Neuronal stem cell (in vitro differentiated cells): ENCODE data around the gene MT1H.
A peak's percentile ranks its signal among the peaks of the same experiment; 100 is the strongest.

ENCODE experiments used
- DNase-seq: peaks from one replicate; pipeline ENCODE4 v3.0.0-alpha.2; 2013; ENCODE audit warnings: low spot score
- H2AFZ ChIP-seq: one replicate; pipeline ENCODE4 v1.6.1; 2013; ENCODE audit warnings: mild to moderate bottlenecking, low read length, inconsistent platforms
- H2AK5ac ChIP-seq: 2 replicates; pipeline ENCODE4 v1.6.1; 2013; ENCODE audit warnings: low read depth, mild to moderate bottlenecking, inconsistent platforms, low read length, moderate library complexity, mixed read lengths
- H2BK120ac ChIP-seq: 2 replicates; pipeline ENCODE4 v1.6.1; 2013; ENCODE audit warnings: low read depth, mild to moderate bottlenecking, inconsistent platforms, low read length, moderate library complexity, mixed read lengths
- H2BK12ac ChIP-seq: one replicate; pipeline ENCODE4 v1.6.1; 2013; ENCODE audit warnings: low read length, inconsistent platforms
- H2BK15ac ChIP-seq: 2 replicates; pipeline ENCODE4 v1.6.1; 2013; ENCODE audit warnings: mild to moderate bottlenecking, low read length, inconsistent platforms, mixed read lengths
- H2BK5ac ChIP-seq: one replicate; pipeline ENCODE4 v1.6.1; 2013; ENCODE audit warnings: inconsistent platforms, mild to moderate bottlenecking, low read length, moderate library complexity
- H3K14ac ChIP-seq: one replicate; pipeline ENCODE4 v1.6.1; 2013; ENCODE audit warnings: low read length, inconsistent platforms
- H3K18ac ChIP-seq: 2 replicates; pipeline ENCODE4 v1.6.1; 2013; ENCODE audit warnings: low read length, inconsistent platforms
- H3K23ac ChIP-seq: 2 replicates; pipeline ENCODE4 v1.6.1; 2013; ENCODE audit warnings: low read depth, mild to moderate bottlenecking, mixed read lengths, low read length, inconsistent platforms; ENCODE audit not compliant: poor library complexity
- H3K27ac ChIP-seq: replicated peaks from 3 replicates; pipeline ENCODE4 v1.5.1; 2013; ENCODE audit warnings: low read length, inconsistent platforms
- H3K27me3 ChIP-seq, 3 experiments: 2 replicates each; pipeline ENCODE4 v1.6.1; 2013; ENCODE audit warnings: low read length in 3 of 3, mild to moderate bottlenecking in 2 of 3, inconsistent platforms in 1 of 3, low read depth in 1 of 3, mixed read lengths in 1 of 3, moderate library complexity in 1 of 3; ENCODE audit not compliant: control insufficient read depth in 3 of 3, insufficient read depth in 3 of 3
- H3K36me3 ChIP-seq, 2 donors: replicated peaks in 1 of 2; 2 replicates each; pipeline ENCODE4 v1.6.1; 2013; ENCODE audit warnings: low read length in 2 of 2; ENCODE audit not compliant: control insufficient read depth in 2 of 2, insufficient read depth in 2 of 2
- H3K4ac ChIP-seq: 2 replicates; pipeline ENCODE4 v1.6.1; 2013; ENCODE audit warnings: inconsistent platforms, mild to moderate bottlenecking, low read length, moderate library complexity
- H3K4me1 ChIP-seq, 2 donors: 1 replicate in 1 of 2; 2 replicates in 1 of 2; pipeline ENCODE4 v1.6.1; 2013; ENCODE audit warnings: low read length in 2 of 2, low read depth in 1 of 2; ENCODE audit not compliant: control insufficient read depth in 2 of 2, insufficient read depth in 1 of 2
- H3K4me2 ChIP-seq: one replicate; pipeline ENCODE4 v1.6.1; 2013; ENCODE audit warnings: mild to moderate bottlenecking, low read length, inconsistent platforms; ENCODE audit not compliant: insufficient read depth, poor library complexity, severe bottlenecking
- H3K4me3 ChIP-seq, 2 donors: 2 replicates each; pipeline ENCODE4 v1.5.1; 2013; ENCODE audit warnings: low read length in 2 of 2, mild to moderate bottlenecking in 2 of 2, inconsistent platforms in 1 of 2, moderate library complexity in 1 of 2
- H3K79me1 ChIP-seq: one replicate; pipeline ENCODE4 v1.6.1; 2013; ENCODE audit warnings: low read depth, mild to moderate bottlenecking, inconsistent platforms, low read length, moderate library complexity
- H3K9ac ChIP-seq: one replicate; pipeline ENCODE4 v1.6.1; 2013; ENCODE audit warnings: mild to moderate bottlenecking, low read depth, low read length, inconsistent platforms; ENCODE audit not compliant: poor library complexity
- H3K9me3 ChIP-seq, 2 donors: replicated peaks in 1 of 2; 2 replicates each; pipeline versions ENCODE3 to v1.6.1; 2013; ENCODE audit warnings: low read length in 2 of 2, mild to moderate bottlenecking in 2 of 2, inconsistent platforms in 1 of 2, low read depth in 1 of 2, mixed read lengths in 1 of 2, moderate library complexity in 1 of 2; ENCODE audit not compliant: control insufficient read depth in 2 of 2, insufficient read depth in 1 of 2
- H4K8ac ChIP-seq: one replicate; pipeline ENCODE4 v1.6.1; 2013; ENCODE audit warnings: low read depth, mild to moderate bottlenecking, inconsistent platforms, low read length, moderate library complexity
- H4K91ac ChIP-seq: one replicate; pipeline ENCODE4 v1.6.1; 2013; ENCODE audit warnings: low read length, low read depth, mild to moderate bottlenecking, inconsistent platforms; ENCODE audit not compliant: poor library complexity
- WGBS, 2 donors: extraction: QIAGEN DNeasy Blood & Tissue Kit; methylation state at CpG; one replicate each; pipeline ENCODE4 v1.1.7; 2013; ENCODE audit warnings: missing lambda C conversion rate in 2 of 2, mixed read lengths in 1 of 2; ENCODE audit not compliant: insufficient read length in 2 of 2, insufficient replicate concordance in 1 of 2; ENCODE audit errors: extremely low coverage in 2 of 2; 5-methylcytosine and 5-hydroxymethylcytosine counted together

The MT1H gene

GRCh38 chr16:56675685-56676210, 6.1 kb downstream of the MT1H start:
- Histone ChIP-seq H3K4me3 (no peak overlapping the region), H4K91ac (no peak overlapping the region), H4K8ac (no peak overlapping the region), H3K9me3 (peaks cover 0 to 2% of the 10 kb centered on the region in 2 donors), H3K4me1 (peaks cover 0 to 6% of the 10 kb centered on the region in 2 donors), H3K79me1 (no peaks in the 10 kb centered on the region), H3K27ac (no peak overlapping the region), H3K36me3 (no peaks in the 10 kb centered on the region), H2BK5ac (no peak overlapping the region), H2BK15ac (no peak overlapping the region), H3K9ac (no peak overlapping the region), H2AFZ (peak overlapping the region; percentile 22), H2BK12ac (no peak overlapping the region), H3K27me3 (peaks cover 12 to 93% (median 63%) of the 10 kb centered on the region in 3 experiments), H3K4me2 (peak overlapping the region; percentile 51), H2BK120ac (no peak overlapping the region), H3K23ac (peak overlapping the region; percentile 82), H3K4ac (no peak overlapping the region), H3K18ac (peak overlapping the region; percentile 35), H3K14ac (no peak overlapping the region), H2AK5ac (no peak overlapping the region)
- no peak for DNase-seq
- no CpG with 5 or more reads among the region's 32 CpGs for WGBS, 2 donors

- peaks cover 10 to 89% (median 52%) of the 10 kb centered on the region in 3 experiments for H3K27me3 ChIP-seq
- H3K14ac ChIP-seq = no peak overlapping the region
- no peak for DNase-seq
- no peak overlapping the region for H2AK5ac ChIP-seq
- H2BK12ac ChIP-seq = no peak overlapping the region
- H2BK120ac ChIP-seq = no peak overlapping the region
- H3K4ac ChIP-seq = no peak overlapping the region
- no peak overlapping the region for H2AFZ ChIP-seq
- no peak overlapping the region for H3K9ac ChIP-seq
- no peak overlapping the region for H2BK15ac ChIP-seq
- WGBS, 2 donors = no CpG with 5 or more reads among the region's 3 CpGs
- no peaks in the 10 kb centered on the region for H3K36me3 ChIP-seq
- no peak overlapping the region for H3K18ac ChIP-seq
- no peak overlapping the region for H3K27ac ChIP-seq
- no peak overlapping the region for H3K23ac ChIP-seq
- H3K4me2 ChIP-seq = no peak overlapping the region
- H3K9me3 ChIP-seq = peaks cover 0 to 2% of the 10 kb centered on the region in 2 donors
- H3K4me1 ChIP-seq = peaks cover 12 to 14% of the 10 kb centered on the region in 2 donors
- no peak overlapping the region for H4K91ac ChIP-seq
- no peak overlapping the region for H4K8ac ChIP-seq
- no peak overlapping the region for H3K4me3 ChIP-seq
- no peaks in the 10 kb centered on the region for H3K79me1 ChIP-seq
- H2BK5ac ChIP-seq = no peak overlapping the region
Observed at GRCh38 chr16:56677474-56677873, 7.9 kb downstream of the MT1H start.

GRCh38 chr16:56679078-56679730, 9.6 kb downstream of the MT1H start:
- H3K9ac ChIP-seq = no peak overlapping the region
- no peak overlapping the region for H3K4ac ChIP-seq
- no peak overlapping the region for H2BK12ac ChIP-seq
- no peak for DNase-seq
- no peak overlapping the region for H3K4me3 ChIP-seq
- H3K27ac ChIP-seq = no peak overlapping the region
- no peak overlapping the region for H3K18ac ChIP-seq
- H3K4me1 ChIP-seq = peaks cover 18% of the 10 kb centered on the region in 2 donors
- WGBS, 2 donors = no CpG with 5 or more reads among the region's 3 CpGs
- H4K8ac ChIP-seq = no peak overlapping the region
- no peaks in the 10 kb centered on the region for H3K36me3 ChIP-seq
- no peak overlapping the region for H3K4me2 ChIP-seq
- H2AFZ ChIP-seq = no peak overlapping the region
- no peak overlapping the region for H2BK5ac ChIP-seq
- no peak overlapping the region for H3K23ac ChIP-seq
- H3K27me3 ChIP-seq = peaks cover 8 to 86% (median 46%) of the 10 kb centered on the region in 3 experiments
- H2AK5ac ChIP-seq = no peak overlapping the region
- H3K14ac ChIP-seq = no peak overlapping the region
- no peaks in the 10 kb centered on the region for H3K79me1 ChIP-seq
- H3K9me3 ChIP-seq = peaks cover 0 to 2% of the 10 kb centered on the region in 2 donors
- no peak overlapping the region for H2BK15ac ChIP-seq
- no peak overlapping the region for H4K91ac ChIP-seq
- no peak overlapping the region for H2BK120ac ChIP-seq

DNA sequence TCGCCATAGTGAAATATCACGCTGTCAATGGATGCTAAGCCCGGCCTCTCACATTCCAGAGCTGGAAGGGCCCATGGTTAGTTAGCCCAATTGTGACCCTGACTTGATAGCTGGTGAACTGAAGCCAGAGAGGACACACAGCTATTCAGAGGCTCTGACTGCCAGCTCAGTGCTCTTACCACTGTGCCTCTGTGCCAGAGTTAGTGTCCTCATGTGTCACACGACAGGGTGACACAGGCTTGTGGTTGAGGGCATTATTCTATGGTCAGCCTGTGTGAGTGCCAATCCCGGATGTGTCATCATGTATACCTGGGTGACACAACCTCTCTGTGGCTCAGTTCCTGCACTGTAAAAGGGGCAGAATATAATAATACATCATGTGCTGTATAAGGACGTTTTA, 10.2 kb downstream of the MT1H start:
- Histone ChIP-seq H3K4me3 (no peak overlapping the region), H3K4me1 (peaks cover 18% of the 10 kb centered on the region in 2 donors), H3K27ac (no peak overlapping the region), H2BK15ac (no peak overlapping the region), H3K14ac (no peak overlapping the region), H2AK5ac (no peak overlapping the region), H3K4ac (no peak overlapping the region), H3K23ac (no peak overlapping the region), H3K18ac (no peak overlapping the region), H4K91ac (no peak overlapping the region), H2BK5ac (no peak overlapping the region), H3K36me3 (no peaks in the 10 kb centered on the region), H3K4me2 (no peak overlapping the region), H2AFZ (no peak overlapping the region), H3K79me1 (no peaks in the 10 kb centered on the region), H3K9ac (no peak overlapping the region), H2BK12ac (no peak overlapping the region), H4K8ac (no peak overlapping the region), H2BK120ac (no peak overlapping the region), H3K9me3 (peaks cover 0 to 2% of the 10 kb centered on the region in 2 donors), H3K27me3 (peaks cover 8 to 82% (median 41%) of the 10 kb centered on the region in 3 experiments)
- WGBS, 2 donors = no CpG with 5 or more reads among the region's 6 CpGs
- DNase-seq = no peak
